Measurements from ENCODE around the gene BCL6B.
"Not testable (repeated sequence)": the region's sequence is repeated elsewhere in the genome, so short reads cannot be mapped to it uniquely, and the experiment has no call there.

- TF ChIP-seq EZH2 (IDR thresholded peaks at IDR 0.05; ENCODE audit: borderline replicate concordance); CTCF (IDR thresholded peaks at IDR 0.05; ENCODE audit: poor library complexity); EZH2phosphoT487 (IDR thresholded peaks at IDR 0.05; ENCODE audit: low read depth, severe bottlenecking, unreplicated experiment): not testable (repeated sequence)
Observed at GRCh38 chr17:6979440-6979839, 43.4 kb upstream of the BCL6B start.

Data from hepatocyte (in vitro differentiated cells).